Breast epithelium (tissue), 4 donors: ENCODE measurements around the gene TLL2. TPM values are rescaled to one million over a fixed set of nuclear protein-coding genes. Genes with fewer than 3 reads are reported as not detected.

Source experiments
- DNase-seq, 2 donors: peaks; one replicate each; pipeline ENCODE4 v3.0.0-alpha.2; 2019; ENCODE audit warnings: low spot score in 2 of 2
- H3K27ac ChIP-seq, 2 donors: fragments of 200-600 bp; sonication (generic) in 1 of 2; one replicate each; pipeline ENCODE4 v1.5.1; 2016 to 2019; ENCODE audit warnings: mild to moderate bottlenecking in 1 of 2
- H3K27me3 ChIP-seq, 2 donors: fragments of 200-600 bp; sonication (generic) in 1 of 2; one replicate each; pipeline versions ENCODE4 v1.5.1 to v1.6.0; 2017 to 2019; ENCODE audit warnings: control low read depth in 1 of 2, mild to moderate bottlenecking in 1 of 2
- H3K36me3 ChIP-seq: fragments of 200-600 bp; one replicate; pipeline ENCODE4 v1.5.1; 2019
- H3K4me1 ChIP-seq, 2 donors: fragments of 200-600 bp; sonication (generic); one replicate each; pipeline ENCODE4 v1.5.1; 2016 to 2019; ENCODE audit warnings: control low read depth in 1 of 2
- H3K4me3 ChIP-seq, 3 donors: fragments of 200-600 bp; sonication (generic); 1 replicate in 2 of 3; 2 replicates in 1 of 3; pipeline ENCODE4 v1.5.1; 2016 to 2019; ENCODE audit warnings: mild to moderate bottlenecking in 3 of 3, moderate library complexity in 2 of 3
- H3K9me3 ChIP-seq, 2 donors: fragments of 200-600 bp; sonication (generic) in 1 of 2; one replicate each; pipeline ENCODE4 v1.5.1; 2016 to 2019; ENCODE audit warnings: control low read depth in 1 of 2
- POLR2A ChIP-seq: fragments of 450-650 bp; IDR thresholded peaks from one replicate; pipeline ENCODE4 v1.6.1; 2016; ENCODE audit warnings: antibody characterized with exemption, mild to moderate bottlenecking, moderate library complexity
- POLR2AphosphoS5 ChIP-seq, 3 donors: sonication (generic); formaldehyde crosslinking; IDR thresholded peaks; one replicate each; pipeline ENCODE4 v1.6.1; 2017; ENCODE audit warnings: antibody characterized with exemption in 3 of 3
- intact Hi-C: fragments of 100-400 bp; cut with DNase I; formaldehyde crosslinking; loops from one replicate; pipeline ENCODE4 v1.15.1; 2023; ENCODE audit warnings: low total_unique reads
- total RNA-seq, 3 donors: library from RNA; depleted of rRNA; stranded (reverse); fragments of >200 nt; gene quantifications; one replicate each; pipeline ENCODE4 v1.1.0, GENCODE V29; 2016
- TF ChIP-seq, protein P1 (sequence below), 3 donors: fragments of 450-650 bp; IDR thresholded peaks; one replicate each; pipeline ENCODE4 v1.5.1; 2016 to 2017; ENCODE audit warnings: antibody characterized with exemption in 3 of 3, mild to moderate bottlenecking in 3 of 3, moderate library complexity in 3 of 3

The TLL2 gene
- total RNA-seq, 3 donors from 2014 or later: under 0.01 TPM; not detected in 2

GRCh38 chr10:96440361-96441292 is 73.1 kb downstream of the TLL2 start:
- no peaks in the 10 kb centered on the region for H3K9me3 ChIP-seq
- no peaks in the 10 kb centered on the region for H3K27me3 ChIP-seq
- no peaks in the 10 kb centered on the region for H3K4me1 ChIP-seq
- H3K4me3 ChIP-seq: no peak overlapping the region
- intact Hi-C loops: no loop called here
- H3K27ac ChIP-seq: no peak overlapping the region
- no peaks in the 10 kb centered on the region for H3K36me3 ChIP-seq
- DNase-seq: no peak
- TF ChIP-seq, protein P1, sequence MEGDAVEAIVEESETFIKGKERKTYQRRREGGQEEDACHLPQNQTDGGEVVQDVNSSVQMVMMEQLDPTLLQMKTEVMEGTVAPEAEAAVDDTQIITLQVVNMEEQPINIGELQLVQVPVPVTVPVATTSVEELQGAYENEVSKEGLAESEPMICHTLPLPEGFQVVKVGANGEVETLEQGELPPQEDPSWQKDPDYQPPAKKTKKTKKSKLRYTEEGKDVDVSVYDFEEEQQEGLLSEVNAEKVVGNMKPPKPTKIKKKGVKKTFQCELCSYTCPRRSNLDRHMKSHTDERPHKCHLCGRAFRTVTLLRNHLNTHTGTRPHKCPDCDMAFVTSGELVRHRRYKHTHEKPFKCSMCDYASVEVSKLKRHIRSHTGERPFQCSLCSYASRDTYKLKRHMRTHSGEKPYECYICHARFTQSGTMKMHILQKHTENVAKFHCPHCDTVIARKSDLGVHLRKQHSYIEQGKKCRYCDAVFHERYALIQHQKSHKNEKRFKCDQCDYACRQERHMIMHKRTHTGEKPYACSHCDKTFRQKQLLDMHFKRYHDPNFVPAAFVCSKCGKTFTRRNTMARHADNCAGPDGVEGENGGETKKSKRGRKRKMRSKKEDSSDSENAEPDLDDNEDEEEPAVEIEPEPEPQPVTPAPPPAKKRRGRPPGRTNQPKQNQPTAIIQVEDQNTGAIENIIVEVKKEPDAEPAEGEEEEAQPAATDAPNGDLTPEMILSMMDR (IDR thresholded peaks at IDR 0.05): no peak
- TF ChIP-seq POLR2AphosphoS5 (IDR thresholded peaks at IDR 0.05) (no peak), POLR2A (no peak)

DNA sequence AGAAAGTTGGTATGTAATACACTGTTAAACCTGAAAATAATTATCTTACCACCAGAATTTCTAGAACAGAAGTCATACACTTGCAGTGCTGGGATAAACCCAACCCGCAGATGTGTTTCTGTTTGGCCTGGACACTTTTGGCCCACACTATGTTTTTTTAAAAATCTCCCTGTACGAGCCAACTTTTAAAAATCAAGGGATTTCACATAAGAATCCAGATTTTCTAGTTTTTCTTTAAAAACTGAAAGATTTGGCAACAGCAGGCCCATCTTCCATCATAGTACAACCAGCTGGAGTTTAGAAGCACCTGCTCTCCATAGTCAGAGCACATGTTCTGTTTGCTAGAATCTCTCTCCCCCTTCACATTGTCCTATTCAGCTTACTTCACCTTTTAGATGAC is 74.0 kb downstream of the TLL2 start:
- no peaks in the 10 kb centered on the region for H3K27me3 ChIP-seq
- TF ChIP-seq POLR2AphosphoS5 (IDR thresholded peaks at IDR 0.05) (no peak), POLR2A (no peak)
- TF ChIP-seq, protein P1 (IDR thresholded peaks at IDR 0.05): no peak
- H3K4me1 ChIP-seq: no peaks in the 10 kb centered on the region
- H3K36me3 ChIP-seq: no peaks in the 10 kb centered on the region
- H3K4me3 ChIP-seq: no peak overlapping the region
- H3K9me3 ChIP-seq: no peaks in the 10 kb centered on the region
- intact Hi-C loops: no loop called here
- H3K27ac ChIP-seq: no peak overlapping the region
- DNase-seq: no peak

- no peak for DNase-seq
- H3K27ac ChIP-seq: no peak overlapping the region
- no peak overlapping the region for H3K4me3 ChIP-seq
- H3K27me3 ChIP-seq: peaks cover 0 to 7% of the 10 kb centered on the region in 2 donors
- no peaks in the 10 kb centered on the region for H3K4me1 ChIP-seq
- H3K36me3 ChIP-seq: no peaks in the 10 kb centered on the region
- TF ChIP-seq POLR2AphosphoS5 (IDR thresholded peaks at IDR 0.05): no peak
- TF ChIP-seq, protein P1 (IDR thresholded peaks at IDR 0.05): no peak
- no peak for TF ChIP-seq POLR2A
- intact Hi-C loops: no loop called here
- no peaks in the 10 kb centered on the region for H3K9me3 ChIP-seq
These were observed 77.7 kb downstream of the TLL2 start for GRCh38 chr10:96436035-96436434.

GRCh38 chr10:96431211-96431970 is 82.3 kb downstream of the TLL2 start:
- no peak for DNase-seq
- Histone ChIP-seq H3K9me3 (no peaks in the 10 kb centered on the region), H3K27me3 (peaks cover 0 to 11% of the 10 kb centered on the region in 2 donors), H3K36me3 (no peaks in the 10 kb centered on the region), H3K4me3 (no peak overlapping the region), H3K4me1 (no peaks in the 10 kb centered on the region), H3K27ac (no peak overlapping the region)
- intact Hi-C loops: no loop called here
- no peak for TF ChIP-seq POLR2A
- TF ChIP-seq, protein P1 (IDR thresholded peaks at IDR 0.05): no peak

- H3K9me3 ChIP-seq: no peaks in the 10 kb centered on the region
- intact Hi-C loops: no loop called here
- H3K4me1 ChIP-seq: no peaks in the 10 kb centered on the region
- H3K4me3 ChIP-seq: no peak overlapping the region
- no peaks in the 10 kb centered on the region for H3K36me3 ChIP-seq
- no peak for DNase-seq
- H3K27me3 ChIP-seq: peaks cover 0 to 11% of the 10 kb centered on the region in 2 donors
- no peak overlapping the region for H3K27ac ChIP-seq
- TF ChIP-seq POLR2AphosphoS5 (IDR thresholded peaks at IDR 0.05): no peak
- no peak for TF ChIP-seq POLR2A
- TF ChIP-seq, protein P1 (IDR thresholded peaks at IDR 0.05): no peak
These were observed 86.4 kb downstream of the TLL2 start for GRCh38 chr10:96427291-96427690.
